Liver (tissue), 3 donors: ENCODE results near the gene NLGN1.

Experiments
- EGR1 ChIP-seq, 2 donors: IDR thresholded peaks; 2 replicates each; pipeline ENCODE4 v1.6.1; 2016 to 2018; ENCODE audit warnings: antibody characterized with exemption in 2 of 2, low read depth in 2 of 2
- GABPA ChIP-seq, 2 donors: IDR thresholded peaks in 1 of 2; conservative IDR thresholded peaks in 1 of 2; 2 replicates each; pipeline ENCODE4 v1.6.1; 2016; ENCODE audit warnings: antibody characterized with exemption in 2 of 2, mild to moderate bottlenecking in 1 of 2, moderate library complexity in 1 of 2
- JUND ChIP-seq, 2 donors: IDR thresholded peaks; 2 replicates each; pipeline ENCODE4 v1.6.1; 2016; ENCODE audit warnings: antibody characterized with exemption in 2 of 2
- RAD21 ChIP-seq, 2 donors: IDR thresholded peaks; 2 replicates each; pipeline ENCODE4 v1.6.1; 2016; ENCODE audit warnings: antibody characterized with exemption in 2 of 2, mild to moderate bottlenecking in 2 of 2
- RXRA ChIP-seq, 2 donors: IDR thresholded peaks; 2 replicates each; pipeline ENCODE4 v1.6.1; 2017 to 2018; ENCODE audit warnings: antibody characterized with exemption in 2 of 2, mild to moderate bottlenecking in 1 of 2
- TAF1 ChIP-seq: conservative IDR thresholded peaks from 2 replicates; pipeline ENCODE4 v1.6.1; 2016; ENCODE audit warnings: antibody characterized with exemption, mild to moderate bottlenecking
- YY1 ChIP-seq: IDR thresholded peaks from 2 replicates; pipeline ENCODE4 v1.6.1; 2016; ENCODE audit warnings: antibody characterized with exemption, mild to moderate bottlenecking
- TF ChIP-seq, protein P1 (sequence below): IDR thresholded peaks from 2 replicates; pipeline ENCODE4 v1.6.1; 2016; ENCODE audit warnings: antibody characterized with exemption, mild to moderate bottlenecking
- TF ChIP-seq, protein P2 (sequence below): fragments of 150-350 bp; IDR thresholded peaks from 2 replicates; pipeline ENCODE4 v1.5.1; 2017; ENCODE audit warnings: improper control_type of control experiment, low read depth, low read length; ENCODE audit not compliant: missing input control
- donor health status: healthy.
- donor health status: healthy.

DNA sequence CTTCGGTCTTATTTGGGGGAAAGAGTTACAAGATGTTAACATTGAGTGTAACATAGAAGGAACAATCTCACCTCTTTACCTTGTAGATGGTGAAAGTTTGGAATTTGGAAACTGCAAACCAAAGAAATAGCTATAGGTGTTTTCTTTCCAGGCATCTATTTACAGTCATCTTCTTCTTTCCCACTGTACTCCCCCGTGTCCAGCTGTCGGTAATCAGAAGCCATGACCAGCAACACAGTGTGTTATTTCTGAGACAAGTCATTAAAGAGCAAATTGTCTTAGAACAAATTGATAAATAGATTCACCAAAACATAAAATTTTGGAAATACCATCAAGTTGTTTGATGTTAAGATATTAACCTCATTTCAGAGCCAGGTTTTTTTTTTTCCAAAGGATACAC lies 871.0 kb downstream of the NLGN1 start:
- TF ChIP-seq, protein P1, sequence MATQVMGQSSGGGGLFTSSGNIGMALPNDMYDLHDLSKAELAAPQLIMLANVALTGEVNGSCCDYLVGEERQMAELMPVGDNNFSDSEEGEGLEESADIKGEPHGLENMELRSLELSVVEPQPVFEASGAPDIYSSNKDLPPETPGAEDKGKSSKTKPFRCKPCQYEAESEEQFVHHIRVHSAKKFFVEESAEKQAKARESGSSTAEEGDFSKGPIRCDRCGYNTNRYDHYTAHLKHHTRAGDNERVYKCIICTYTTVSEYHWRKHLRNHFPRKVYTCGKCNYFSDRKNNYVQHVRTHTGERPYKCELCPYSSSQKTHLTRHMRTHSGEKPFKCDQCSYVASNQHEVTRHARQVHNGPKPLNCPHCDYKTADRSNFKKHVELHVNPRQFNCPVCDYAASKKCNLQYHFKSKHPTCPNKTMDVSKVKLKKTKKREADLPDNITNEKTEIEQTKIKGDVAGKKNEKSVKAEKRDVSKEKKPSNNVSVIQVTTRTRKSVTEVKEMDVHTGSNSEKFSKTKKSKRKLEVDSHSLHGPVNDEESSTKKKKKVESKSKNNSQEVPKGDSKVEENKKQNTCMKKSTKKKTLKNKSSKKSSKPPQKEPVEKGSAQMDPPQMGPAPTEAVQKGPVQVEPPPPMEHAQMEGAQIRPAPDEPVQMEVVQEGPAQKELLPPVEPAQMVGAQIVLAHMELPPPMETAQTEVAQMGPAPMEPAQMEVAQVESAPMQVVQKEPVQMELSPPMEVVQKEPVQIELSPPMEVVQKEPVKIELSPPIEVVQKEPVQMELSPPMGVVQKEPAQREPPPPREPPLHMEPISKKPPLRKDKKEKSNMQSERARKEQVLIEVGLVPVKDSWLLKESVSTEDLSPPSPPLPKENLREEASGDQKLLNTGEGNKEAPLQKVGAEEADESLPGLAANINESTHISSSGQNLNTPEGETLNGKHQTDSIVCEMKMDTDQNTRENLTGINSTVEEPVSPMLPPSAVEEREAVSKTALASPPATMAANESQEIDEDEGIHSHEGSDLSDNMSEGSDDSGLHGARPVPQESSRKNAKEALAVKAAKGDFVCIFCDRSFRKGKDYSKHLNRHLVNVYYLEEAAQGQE: no peak
- TF ChIP-seq, protein P2, sequence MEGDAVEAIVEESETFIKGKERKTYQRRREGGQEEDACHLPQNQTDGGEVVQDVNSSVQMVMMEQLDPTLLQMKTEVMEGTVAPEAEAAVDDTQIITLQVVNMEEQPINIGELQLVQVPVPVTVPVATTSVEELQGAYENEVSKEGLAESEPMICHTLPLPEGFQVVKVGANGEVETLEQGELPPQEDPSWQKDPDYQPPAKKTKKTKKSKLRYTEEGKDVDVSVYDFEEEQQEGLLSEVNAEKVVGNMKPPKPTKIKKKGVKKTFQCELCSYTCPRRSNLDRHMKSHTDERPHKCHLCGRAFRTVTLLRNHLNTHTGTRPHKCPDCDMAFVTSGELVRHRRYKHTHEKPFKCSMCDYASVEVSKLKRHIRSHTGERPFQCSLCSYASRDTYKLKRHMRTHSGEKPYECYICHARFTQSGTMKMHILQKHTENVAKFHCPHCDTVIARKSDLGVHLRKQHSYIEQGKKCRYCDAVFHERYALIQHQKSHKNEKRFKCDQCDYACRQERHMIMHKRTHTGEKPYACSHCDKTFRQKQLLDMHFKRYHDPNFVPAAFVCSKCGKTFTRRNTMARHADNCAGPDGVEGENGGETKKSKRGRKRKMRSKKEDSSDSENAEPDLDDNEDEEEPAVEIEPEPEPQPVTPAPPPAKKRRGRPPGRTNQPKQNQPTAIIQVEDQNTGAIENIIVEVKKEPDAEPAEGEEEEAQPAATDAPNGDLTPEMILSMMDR: no peak
- TF ChIP-seq TAF1 (no peak), YY1 (no peak), GABPA (IDR thresholded peaks at IDR 0.05 in 1 of 2, conservative IDR thresholded peaks at IDR 0.05 in 1 of 2) (no peak), RXRA (IDR thresholded peaks at IDR 0.05) (no peak), RAD21 (IDR thresholded peaks at IDR 0.05) (no peak), JUND (IDR thresholded peaks at IDR 0.05) (no peak), EGR1 (IDR thresholded peaks at IDR 0.05; ENCODE audit: low read depth in 2 of 2) (no peak)
